ENCODE measurements around the gene VSNL1.

- TF ChIP-seq CTCF (IDR thresholded peaks at IDR 0.05), result no peak
- no peak for TF ChIP-seq POLR2AphosphoS5 (IDR thresholded peaks at IDR 0.05)
Measured at GRCh38 chr2:17640406-17640805, 99.9 kb downstream of the VSNL1 start.

Data from upper lobe of left lung (tissue), 4 donors.